ENCODE measurements around the gene ZNF280C.

ZNF280C gene

DNA sequence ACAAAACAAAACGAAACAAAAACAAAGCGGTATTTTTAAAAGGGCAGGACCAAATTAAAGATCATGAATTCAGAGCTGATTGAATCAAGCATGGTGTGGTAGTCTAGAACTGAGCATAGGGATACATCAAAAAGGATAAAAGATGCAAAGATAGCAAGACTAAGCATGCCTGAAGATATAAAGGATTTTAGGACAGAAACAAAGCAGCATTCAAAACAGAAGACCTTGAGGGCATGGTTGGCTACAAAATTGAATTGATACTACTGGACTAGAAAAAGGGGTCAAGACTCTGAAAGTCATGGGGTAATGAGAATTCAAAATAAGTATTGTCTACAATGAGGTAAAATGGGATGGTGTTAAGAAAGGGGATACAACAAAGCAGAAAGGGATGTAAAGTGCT is 55.3 kb downstream of the ZNF280C start:
- Histone ChIP-seq H3K4me3 (ENCODE audit: low read depth, low read length) (no peak overlapping the region), H3K4me1 (ENCODE audit: control insufficient read depth, insufficient read depth, low read length) (no peaks in the 10 kb centered on the region), H3K9ac (ENCODE audit: low read length) (no peak overlapping the region), H3K36me3 (ENCODE audit: control insufficient read depth, insufficient read depth, low read length) (peaks cover 94% of the 10 kb centered on the region), H3K27ac (ENCODE audit: low read depth, low read length) (no peak overlapping the region), H3K27me3 (ENCODE audit: control insufficient read depth, insufficient read depth, low read length) (no peaks in the 10 kb centered on the region), H3K9me3 (ENCODE audit: control insufficient read depth, insufficient read depth, low read depth, low read length) (no peaks in the 10 kb centered on the region)

DNA sequence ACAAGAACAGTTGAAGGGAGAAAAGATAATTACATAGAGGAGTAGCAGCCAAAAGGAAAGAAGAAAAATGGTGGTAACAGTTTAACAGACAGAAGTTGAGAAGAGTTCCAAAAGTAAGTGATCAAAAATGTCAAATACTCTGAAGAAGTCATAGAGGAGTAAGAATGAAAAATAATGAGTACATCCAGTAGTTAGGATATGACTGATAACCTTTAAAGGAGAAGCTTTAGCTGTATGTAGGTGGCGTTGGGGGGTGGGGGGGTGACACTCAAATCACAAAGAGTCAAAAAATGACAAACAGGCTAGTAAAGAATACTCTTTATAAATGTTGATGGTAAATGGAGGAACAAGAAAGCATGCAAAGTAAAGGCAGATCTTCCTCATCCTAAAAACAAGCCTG is 56.3 kb downstream of the ZNF280C start:
- H3K27ac ChIP-seq (ENCODE audit: low read depth, low read length), result no peak overlapping the region
- H3K27me3 ChIP-seq (ENCODE audit: control insufficient read depth, insufficient read depth, low read length), result no peaks in the 10 kb centered on the region
- no peak overlapping the region for H3K4me3 ChIP-seq (ENCODE audit: low read depth, low read length)
- H3K9ac ChIP-seq (ENCODE audit: low read length), result no peak overlapping the region
- H3K36me3 ChIP-seq (ENCODE audit: control insufficient read depth, insufficient read depth, low read length), result peaks cover 91% of the 10 kb centered on the region
- no peaks in the 10 kb centered on the region for H3K9me3 ChIP-seq (ENCODE audit: control insufficient read depth, insufficient read depth, low read depth, low read length)
- H3K4me1 ChIP-seq (ENCODE audit: control insufficient read depth, insufficient read depth, low read length), result no peaks in the 10 kb centered on the region

DNA sequence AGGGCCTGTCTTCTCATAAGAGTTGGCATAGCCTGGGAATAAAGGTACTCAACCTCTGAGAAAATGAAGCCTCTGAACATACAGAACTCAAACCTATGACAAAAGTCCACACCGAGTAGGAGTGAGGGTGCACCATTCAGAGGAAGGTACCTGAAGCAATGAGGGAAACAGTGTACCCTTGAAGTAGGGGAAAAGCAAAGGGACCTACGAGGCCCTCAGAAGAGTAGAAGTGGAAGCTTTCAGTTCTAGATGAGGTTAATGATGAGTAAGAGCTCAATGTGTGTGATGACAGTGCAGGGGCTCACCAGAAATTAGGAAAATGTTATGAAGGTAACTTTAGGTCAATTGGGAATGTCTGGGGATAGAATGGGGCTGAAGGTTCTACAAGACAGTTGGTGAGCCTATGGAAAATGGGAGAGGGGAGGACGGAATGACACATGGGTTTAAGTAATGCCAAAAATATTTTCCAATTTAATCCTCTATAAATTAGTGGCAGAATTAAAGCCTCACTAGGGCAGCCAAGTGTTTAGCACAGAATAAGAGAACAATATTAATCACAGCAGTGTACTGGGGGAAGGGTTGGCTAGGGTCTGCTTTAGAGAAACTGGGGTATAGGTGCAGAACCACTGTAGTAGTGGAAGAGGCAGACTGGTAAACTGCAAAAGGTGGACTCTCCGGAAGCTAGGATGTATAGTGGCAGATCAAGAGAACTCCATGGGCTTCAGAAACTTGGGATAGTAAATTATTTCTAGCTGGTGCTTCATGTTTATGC is 57.1 kb downstream of the ZNF280C start:
- Histone ChIP-seq H3K36me3 (ENCODE audit: control insufficient read depth, insufficient read depth, low read length) (peaks cover 91% of the 10 kb centered on the region), H3K27ac (ENCODE audit: low read depth, low read length) (no peak overlapping the region), H3K9me3 (ENCODE audit: control insufficient read depth, insufficient read depth, low read depth, low read length) (no peaks in the 10 kb centered on the region), H3K4me1 (ENCODE audit: control insufficient read depth, insufficient read depth, low read length) (no peaks in the 10 kb centered on the region), H3K4me3 (ENCODE audit: low read depth, low read length) (no peak overlapping the region), H3K27me3 (ENCODE audit: control insufficient read depth, insufficient read depth, low read length) (no peaks in the 10 kb centered on the region), H3K9ac (ENCODE audit: low read length) (no peak overlapping the region)

DNA sequence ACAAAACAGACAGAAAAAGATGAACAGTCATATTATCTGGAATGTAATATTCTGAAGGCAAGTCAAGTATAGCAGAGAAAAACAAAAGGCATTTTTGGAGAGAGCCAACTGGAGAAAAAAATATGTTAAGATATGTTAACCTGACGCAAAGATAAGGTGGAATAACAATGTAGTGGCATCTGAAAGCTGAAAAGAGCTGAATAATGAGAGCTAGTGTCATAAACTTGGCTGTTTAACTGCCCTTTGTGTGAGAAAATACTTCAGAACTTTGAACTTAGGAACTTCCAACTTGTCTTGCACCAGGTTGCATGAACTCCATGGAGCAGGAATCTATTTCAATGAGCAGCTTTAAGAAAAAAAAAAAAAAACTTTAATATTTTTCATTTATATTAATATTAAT is 64.1 kb downstream of the ZNF280C start:
- peaks cover 72% of the 10 kb centered on the region for H3K36me3 ChIP-seq (ENCODE audit: control insufficient read depth, insufficient read depth, low read length)

DNA sequence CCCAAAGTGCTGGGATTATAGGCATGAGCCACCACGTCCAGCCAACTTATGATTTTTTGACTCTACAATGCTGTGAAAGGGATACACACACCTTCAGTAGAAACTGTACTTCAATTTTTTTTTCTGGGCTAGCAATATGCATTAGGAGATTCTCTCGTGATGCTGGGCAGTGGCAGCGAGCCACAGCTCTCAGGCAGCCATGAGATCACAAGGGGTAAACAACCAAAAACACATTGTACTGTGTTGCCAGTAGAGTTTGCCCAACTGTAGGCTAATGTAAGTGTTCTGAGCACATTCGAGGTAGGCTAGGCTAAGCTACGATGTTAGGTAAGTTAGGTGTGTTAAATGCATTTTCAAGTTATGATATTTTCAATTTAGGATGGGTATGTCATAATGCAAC is 71.2 kb downstream of the ZNF280C start:
- H3K27me3 ChIP-seq (ENCODE audit: control insufficient read depth, insufficient read depth, low read length), result no peaks in the 10 kb centered on the region; the same call in 1 of the 2 replicates
- H3K4me3 ChIP-seq (ENCODE audit: low read depth, low read length), result no peak overlapping the region

More for the DNA sequence above, 64.1 kb downstream of the ZNF280C start:
- Histone ChIP-seq H3K9me3 (ENCODE audit: control insufficient read depth, insufficient read depth, low read depth, low read length) (no peaks in the 10 kb centered on the region), H3K4me1 (ENCODE audit: control insufficient read depth, insufficient read depth, low read length) (no peaks in the 10 kb centered on the region), H3K4me3 (ENCODE audit: low read depth, low read length) (no peak overlapping the region), H3K27me3 (ENCODE audit: control insufficient read depth, insufficient read depth, low read length) (no peaks in the 10 kb centered on the region), H3K27ac (ENCODE audit: low read depth, low read length) (no peak overlapping the region), H3K9ac (ENCODE audit: low read length) (no peak overlapping the region)

DNA sequence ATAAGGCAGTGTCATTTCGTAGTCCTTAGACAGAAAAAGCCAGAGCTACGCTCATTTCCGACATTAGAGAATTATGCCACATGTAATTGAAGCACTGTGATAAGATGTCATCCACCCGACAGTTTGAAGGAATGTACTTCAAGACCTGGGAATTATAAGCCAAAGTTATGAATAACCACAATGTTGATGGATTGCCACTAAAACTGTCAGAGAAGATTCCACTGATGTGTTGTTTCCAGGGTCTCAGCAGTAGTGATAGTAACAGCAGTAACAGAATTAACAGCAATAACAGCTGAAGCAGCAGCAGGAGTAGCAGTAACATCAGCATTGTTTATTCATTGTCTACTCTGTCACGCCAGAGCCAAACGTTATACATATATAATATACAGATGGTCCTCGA is 72.2 kb downstream of the ZNF280C start:
- Histone ChIP-seq H3K9me3 (ENCODE audit: control insufficient read depth, insufficient read depth, low read depth, low read length) (no peaks in the 10 kb centered on the region), H3K36me3 (ENCODE audit: control insufficient read depth, insufficient read depth, low read length) (peaks cover 4% of the 10 kb centered on the region; the same call in 1 of the 2 replicates), H3K4me1 (ENCODE audit: control insufficient read depth, insufficient read depth, low read length) (no peaks in the 10 kb centered on the region), H3K4me3 (ENCODE audit: low read depth, low read length) (no peak overlapping the region), H3K9ac (ENCODE audit: low read length) (no peak overlapping the region), H3K27me3 (ENCODE audit: control insufficient read depth, insufficient read depth, low read length) (no peaks in the 10 kb centered on the region; the same call in 1 of the 2 replicates), H3K27ac (ENCODE audit: low read depth, low read length) (no peak overlapping the region)

More for the DNA sequence above, 71.2 kb downstream of the ZNF280C start:
- Histone ChIP-seq H3K9ac (ENCODE audit: low read length) (no peak overlapping the region), H3K4me1 (ENCODE audit: control insufficient read depth, insufficient read depth, low read length) (no peaks in the 10 kb centered on the region), H3K36me3 (ENCODE audit: control insufficient read depth, insufficient read depth, low read length) (peaks cover 10% of the 10 kb centered on the region), H3K9me3 (ENCODE audit: control insufficient read depth, insufficient read depth, low read depth, low read length) (no peaks in the 10 kb centered on the region), H3K27ac (ENCODE audit: low read depth, low read length) (no peak overlapping the region)

DNA sequence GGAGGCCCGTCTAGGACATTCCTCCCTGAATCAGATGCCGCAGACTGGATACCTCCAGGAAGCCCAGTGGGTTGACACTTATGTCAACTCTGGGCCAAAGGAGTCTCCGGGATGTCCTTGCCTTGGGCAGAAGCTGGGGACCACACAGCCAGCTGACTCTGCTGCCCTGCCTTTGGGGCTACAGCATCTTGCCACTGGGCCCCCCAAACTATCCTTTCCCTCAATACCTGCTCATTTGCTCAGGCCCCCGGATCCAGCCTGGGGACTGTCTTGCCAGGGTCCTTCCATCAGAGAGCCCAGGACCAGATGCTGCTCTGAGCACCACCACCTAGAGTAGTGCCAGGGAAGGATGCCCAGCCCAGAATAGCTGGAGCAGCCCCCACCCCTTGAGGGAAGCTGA is 77.9 kb downstream of the ZNF280C start:
- H3K4me3 ChIP-seq (ENCODE audit: low read depth, low read length), result no peak overlapping the region
- no peaks in the 10 kb centered on the region for H3K36me3 ChIP-seq (ENCODE audit: control insufficient read depth, insufficient read depth, low read length)
- no peaks in the 10 kb centered on the region for H3K9me3 ChIP-seq (ENCODE audit: control insufficient read depth, insufficient read depth, low read depth, low read length)
- no peak overlapping the region for H3K9ac ChIP-seq (ENCODE audit: low read length)
- H3K27me3 ChIP-seq (ENCODE audit: control insufficient read depth, insufficient read depth, low read length), result peaks cover 5% of the 10 kb centered on the region; the same call in 1 of the 2 replicates
- no peak overlapping the region for H3K27ac ChIP-seq (ENCODE audit: low read depth, low read length)
- no peaks in the 10 kb centered on the region; the same call in 1 of the 2 replicates for H3K4me1 ChIP-seq (ENCODE audit: control insufficient read depth, insufficient read depth, low read length)

DNA sequence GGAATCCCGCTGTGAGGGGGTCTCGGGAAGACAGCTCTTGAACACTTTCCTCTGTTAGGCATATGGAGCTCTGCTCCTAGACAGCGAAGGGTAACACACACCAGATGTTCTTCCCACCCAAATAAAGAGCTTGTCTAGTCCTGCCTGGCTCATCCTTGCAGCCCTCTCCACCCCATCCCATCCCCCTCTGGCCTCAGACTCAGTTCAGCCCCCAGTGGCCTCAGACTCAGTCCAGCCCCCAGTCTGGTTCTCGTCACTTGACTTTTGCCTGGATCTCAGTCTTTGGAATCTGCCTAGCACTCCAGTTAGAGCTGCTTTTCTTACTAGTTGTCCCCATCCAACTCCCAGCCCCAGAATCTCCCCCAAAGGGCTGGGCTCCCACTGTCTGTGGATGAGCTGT is 82.0 kb downstream of the ZNF280C start:
- Histone ChIP-seq H3K27ac (ENCODE audit: low read depth, low read length) (no peak overlapping the region), H3K36me3 (ENCODE audit: control insufficient read depth, insufficient read depth, low read length) (no peaks in the 10 kb centered on the region), H3K9ac (ENCODE audit: low read length) (no peak overlapping the region), H3K9me3 (ENCODE audit: control insufficient read depth, insufficient read depth, low read depth, low read length) (no peaks in the 10 kb centered on the region), H3K4me1 (ENCODE audit: control insufficient read depth, insufficient read depth, low read length) (no peaks in the 10 kb centered on the region; the same call in 1 of the 2 replicates), H3K4me3 (ENCODE audit: low read depth, low read length) (no peak overlapping the region), H3K27me3 (ENCODE audit: control insufficient read depth, insufficient read depth, low read length) (0 out of 2 replicates have a peak, but pooled peaks cover 5% of the 10 kb centered on the region)

DNA sequence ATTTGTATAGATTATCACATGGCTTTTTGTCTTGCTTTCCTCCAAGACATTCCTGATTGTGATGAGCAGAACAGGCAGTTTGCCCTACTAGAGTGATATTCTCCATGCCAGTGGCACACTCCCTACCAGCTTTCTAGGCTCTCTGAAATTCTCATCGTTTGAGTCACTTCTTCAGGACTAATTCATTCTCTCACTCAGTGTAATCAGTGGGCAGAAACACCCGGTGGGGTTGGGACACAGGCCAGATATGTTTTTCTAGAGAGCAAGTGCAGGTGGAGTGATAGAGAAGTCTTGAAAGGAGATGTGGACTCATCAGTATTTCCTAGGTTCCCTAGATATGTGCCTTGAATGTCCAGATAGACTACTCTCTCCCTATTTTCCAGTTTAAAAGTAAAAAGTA is 83.8 kb downstream of the ZNF280C start:
- H3K27ac ChIP-seq (ENCODE audit: low read depth, low read length), result no peak overlapping the region
- H3K9me3 ChIP-seq (ENCODE audit: control insufficient read depth, insufficient read depth, low read depth, low read length), result no peaks in the 10 kb centered on the region
- no peaks in the 10 kb centered on the region; the same call in 1 of the 2 replicates for H3K4me1 ChIP-seq (ENCODE audit: control insufficient read depth, insufficient read depth, low read length)
- H3K9ac ChIP-seq (ENCODE audit: low read length), result no peak overlapping the region
- no peak overlapping the region for H3K4me3 ChIP-seq (ENCODE audit: low read depth, low read length)
- 0 out of 2 replicates have a peak, but pooled peaks cover 6% of the 10 kb centered on the region for H3K27me3 ChIP-seq (ENCODE audit: control insufficient read depth, insufficient read depth, low read length)
- H3K36me3 ChIP-seq (ENCODE audit: control insufficient read depth, insufficient read depth, low read length), result no peaks in the 10 kb centered on the region

DNA sequence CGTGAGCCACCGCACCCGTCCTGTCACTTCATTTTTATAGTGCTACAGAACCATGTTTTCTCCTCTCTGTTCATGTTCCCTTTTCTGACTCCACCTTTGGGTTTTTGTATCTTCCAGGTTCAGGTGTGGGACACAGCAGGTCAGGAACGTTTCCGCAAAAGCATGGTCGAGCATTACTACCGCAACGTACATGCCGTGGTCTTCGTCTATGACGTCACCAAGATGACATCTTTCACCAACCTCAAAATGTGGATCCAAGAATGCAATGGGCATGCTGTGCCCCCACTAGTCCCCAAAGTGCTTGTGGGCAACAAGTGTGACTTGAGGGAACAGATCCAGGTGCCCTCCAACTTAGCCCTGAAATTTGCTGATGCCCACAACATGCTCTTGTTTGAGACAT is 84.5 kb downstream of the ZNF280C start:
- Histone ChIP-seq H3K36me3 (ENCODE audit: control insufficient read depth, insufficient read depth, low read length) (no peaks in the 10 kb centered on the region), H3K4me3 (ENCODE audit: low read depth, low read length) (no peak overlapping the region), H3K9me3 (ENCODE audit: control insufficient read depth, insufficient read depth, low read depth, low read length) (no peaks in the 10 kb centered on the region), H3K27me3 (ENCODE audit: control insufficient read depth, insufficient read depth, low read length) (0 out of 2 replicates have a peak, but pooled peaks cover 11% of the 10 kb centered on the region), H3K9ac (ENCODE audit: low read length) (no peak overlapping the region), H3K4me1 (ENCODE audit: control insufficient read depth, insufficient read depth, low read length) (no peaks in the 10 kb centered on the region; the same call in 1 of the 2 replicates), H3K27ac (ENCODE audit: low read depth, low read length) (no peak overlapping the region)

DNA sequence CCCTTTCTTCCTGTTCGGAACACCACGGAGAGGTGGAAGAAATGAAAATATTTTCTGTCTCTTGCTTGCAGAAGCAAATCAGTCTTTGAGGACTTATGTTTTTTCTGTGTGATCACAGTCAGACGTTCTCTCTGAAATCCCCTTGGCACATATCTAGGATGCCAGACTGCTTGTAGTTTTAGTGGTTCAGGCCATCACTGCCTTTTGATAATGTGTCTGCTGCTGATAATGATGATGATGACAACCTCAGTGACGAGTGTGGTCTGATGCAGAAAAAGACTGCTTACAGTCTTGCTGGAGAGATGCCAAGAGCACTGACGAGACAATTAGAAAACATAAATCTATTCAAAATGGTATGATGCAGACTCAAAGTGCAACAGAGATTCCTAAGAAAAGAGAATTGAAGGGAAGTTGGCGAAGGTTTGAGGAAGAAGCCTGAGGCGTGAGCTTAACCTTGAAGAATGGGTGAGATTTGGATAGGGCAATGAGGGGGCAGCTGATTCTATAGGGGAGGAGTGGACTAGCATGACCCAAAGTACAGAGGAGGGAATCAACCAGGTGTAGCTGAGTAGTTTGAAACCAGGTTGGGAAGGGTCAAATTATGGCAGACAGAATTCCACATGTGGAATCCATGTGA is 89.0 kb downstream of the ZNF280C start:
- no peak overlapping the region for H3K27ac ChIP-seq (ENCODE audit: low read depth, low read length)
- H3K9me3 ChIP-seq (ENCODE audit: control insufficient read depth, insufficient read depth, low read depth, low read length), result no peaks in the 10 kb centered on the region
- peaks cover 22% of the 10 kb centered on the region for H3K27me3 ChIP-seq (ENCODE audit: control insufficient read depth, insufficient read depth, low read length)
- H3K9ac ChIP-seq (ENCODE audit: low read length), result no peak overlapping the region
- no peaks in the 10 kb centered on the region; the same call in 1 of the 2 replicates for H3K4me1 ChIP-seq (ENCODE audit: control insufficient read depth, insufficient read depth, low read length)
- H3K4me3 ChIP-seq (ENCODE audit: low read depth, low read length), result no peak overlapping the region
- H3K36me3 ChIP-seq (ENCODE audit: control insufficient read depth, insufficient read depth, low read length), result no peaks in the 10 kb centered on the region

Data from HUES6 (cell line).